Vagina (tissue), 2 donors: ENCODE results near the gene PPM1E.

ENCODE experiments used
- POLR2A ChIP-seq, 2 donors: fragments of 450-650 bp; IDR thresholded peaks; one replicate each; pipeline ENCODE4 v1.6.1; 2017; ENCODE audit warnings: antibody characterized with exemption in 2 of 2, mild to moderate bottlenecking in 2 of 2, moderate library complexity in 2 of 2
- POLR2AphosphoS5 ChIP-seq, 2 donors: sonication (generic); formaldehyde crosslinking; IDR thresholded peaks; one replicate each; pipeline ENCODE4 v1.9.0; 2017; ENCODE audit warnings: antibody characterized with exemption in 2 of 2, mild to moderate bottlenecking in 2 of 2, low read depth in 1 of 2; ENCODE audit not compliant: insufficient read depth in 1 of 2
- TF ChIP-seq, protein P1 (sequence below), 3 experiments: fragments of 450-650 bp in 2 of 3; fragments of 200-600 bp in 1 of 3; sonication (generic) in 1 of 3; IDR thresholded peaks; one replicate each; pipeline ENCODE4 v1.5.1; 2017 to 2019; ENCODE audit warnings: antibody characterized with exemption in 3 of 3, mild to moderate bottlenecking in 2 of 3, moderate library complexity in 2 of 3

- TF ChIP-seq, protein P1, sequence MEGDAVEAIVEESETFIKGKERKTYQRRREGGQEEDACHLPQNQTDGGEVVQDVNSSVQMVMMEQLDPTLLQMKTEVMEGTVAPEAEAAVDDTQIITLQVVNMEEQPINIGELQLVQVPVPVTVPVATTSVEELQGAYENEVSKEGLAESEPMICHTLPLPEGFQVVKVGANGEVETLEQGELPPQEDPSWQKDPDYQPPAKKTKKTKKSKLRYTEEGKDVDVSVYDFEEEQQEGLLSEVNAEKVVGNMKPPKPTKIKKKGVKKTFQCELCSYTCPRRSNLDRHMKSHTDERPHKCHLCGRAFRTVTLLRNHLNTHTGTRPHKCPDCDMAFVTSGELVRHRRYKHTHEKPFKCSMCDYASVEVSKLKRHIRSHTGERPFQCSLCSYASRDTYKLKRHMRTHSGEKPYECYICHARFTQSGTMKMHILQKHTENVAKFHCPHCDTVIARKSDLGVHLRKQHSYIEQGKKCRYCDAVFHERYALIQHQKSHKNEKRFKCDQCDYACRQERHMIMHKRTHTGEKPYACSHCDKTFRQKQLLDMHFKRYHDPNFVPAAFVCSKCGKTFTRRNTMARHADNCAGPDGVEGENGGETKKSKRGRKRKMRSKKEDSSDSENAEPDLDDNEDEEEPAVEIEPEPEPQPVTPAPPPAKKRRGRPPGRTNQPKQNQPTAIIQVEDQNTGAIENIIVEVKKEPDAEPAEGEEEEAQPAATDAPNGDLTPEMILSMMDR (IDR thresholded peaks at IDR 0.05), result no peak
- TF ChIP-seq POLR2AphosphoS5 (IDR thresholded peaks at IDR 0.05; ENCODE audit: insufficient read depth in 1 of 2, low read depth in 1 of 2) (no peak), POLR2A (IDR thresholded peaks at IDR 0.05) (no peak)
Observed at GRCh38 chr17:58811290-58811689, 55.6 kb downstream of the PPM1E start.
